ENCODE data around the gene DRAXIN.

GRCh38 chr1:11768821-11769220, 77.3 kb downstream of the DRAXIN start:
- TF ChIP-seq CTCF (IDR thresholded peaks at IDR 0.05) (no peak), POLR2A (IDR thresholded peaks at IDR 0.05) (no peak)

All from body of pancreas (tissue), 4 donors.